Loucy (cell line): ENCODE results near the gene PGRMC2.
"Not testable (repeated sequence)": the region's sequence is repeated elsewhere in the genome, so short reads cannot be mapped to it uniquely, and the experiment has no call there.

Experiments
- EZH2phosphoT487 ChIP-seq: fragments of 200-600 bp; IDR thresholded peaks from 2 replicates; pipeline ENCODE4 v1.6.1; 2018; ENCODE audit warnings: antibody characterized with exemption, mild to moderate bottlenecking, moderate library complexity, borderline replicate concordance
- TF ChIP-seq, protein P1 (sequence below): fragments of 200-600 bp; sonication (generic); conservative IDR thresholded peaks from 2 replicates; pipeline ENCODE4 v1.5.1; 2014; ENCODE audit warnings: mild to moderate bottlenecking, antibody characterized with exemption, low read length

GRCh38 chr4:128258166-128258565 is 29.4 kb downstream of the PGRMC2 start:
- TF ChIP-seq, protein P1, sequence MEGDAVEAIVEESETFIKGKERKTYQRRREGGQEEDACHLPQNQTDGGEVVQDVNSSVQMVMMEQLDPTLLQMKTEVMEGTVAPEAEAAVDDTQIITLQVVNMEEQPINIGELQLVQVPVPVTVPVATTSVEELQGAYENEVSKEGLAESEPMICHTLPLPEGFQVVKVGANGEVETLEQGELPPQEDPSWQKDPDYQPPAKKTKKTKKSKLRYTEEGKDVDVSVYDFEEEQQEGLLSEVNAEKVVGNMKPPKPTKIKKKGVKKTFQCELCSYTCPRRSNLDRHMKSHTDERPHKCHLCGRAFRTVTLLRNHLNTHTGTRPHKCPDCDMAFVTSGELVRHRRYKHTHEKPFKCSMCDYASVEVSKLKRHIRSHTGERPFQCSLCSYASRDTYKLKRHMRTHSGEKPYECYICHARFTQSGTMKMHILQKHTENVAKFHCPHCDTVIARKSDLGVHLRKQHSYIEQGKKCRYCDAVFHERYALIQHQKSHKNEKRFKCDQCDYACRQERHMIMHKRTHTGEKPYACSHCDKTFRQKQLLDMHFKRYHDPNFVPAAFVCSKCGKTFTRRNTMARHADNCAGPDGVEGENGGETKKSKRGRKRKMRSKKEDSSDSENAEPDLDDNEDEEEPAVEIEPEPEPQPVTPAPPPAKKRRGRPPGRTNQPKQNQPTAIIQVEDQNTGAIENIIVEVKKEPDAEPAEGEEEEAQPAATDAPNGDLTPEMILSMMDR = not testable (repeated sequence)
- not testable (repeated sequence) for TF ChIP-seq EZH2phosphoT487
